Fibroblast of peridontal ligament (primary cell): ENCODE data around the gene FAM149B1.
"Not testable (repeated sequence)": the region's sequence is repeated elsewhere in the genome, so short reads cannot be mapped to it uniquely, and the experiment has no call there.

Experiments used
- DNase-seq: peaks from one replicate; pipeline ENCODE4 v3.0.0-alpha.2; 2010; ENCODE audit errors: extremely low read depth

FAM149B1 gene

GRCh38 chr10:73233883-73234282, 66.0 kb downstream of the FAM149B1 start:
- no peak for DNase-seq

DNA sequence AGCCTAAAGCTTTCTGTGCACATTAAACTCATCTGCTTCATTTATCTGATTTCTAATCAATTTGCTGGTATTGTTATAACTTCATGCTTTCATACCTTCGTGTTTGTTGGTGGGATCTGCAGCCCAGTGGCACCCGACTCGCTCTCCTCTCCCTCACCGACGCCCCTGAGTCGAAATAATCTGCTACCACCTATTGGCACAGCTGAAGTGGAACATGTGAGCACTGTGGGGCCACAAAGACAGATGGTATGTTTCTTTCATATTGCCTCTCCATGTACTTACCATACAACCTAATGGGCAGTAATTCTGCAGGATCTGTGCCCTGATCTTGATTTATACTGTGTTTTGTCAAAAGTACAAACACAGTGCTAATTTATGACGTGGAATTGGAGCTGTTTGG, 66.8 kb downstream of the FAM149B1 start:
- no peak for DNase-seq

GRCh38 chr10:73238990-73239566, 71.2 kb downstream of the FAM149B1 start:
- DNase-seq, result no peak

GRCh38 chr10:73239908-73240307, 72.0 kb downstream of the FAM149B1 start:
- DNase-seq, result no peak

GRCh38 chr10:73244866-73245477, 77.1 kb downstream of the FAM149B1 start:
- no peak for DNase-seq

- DNase-seq, result no peak
These were observed 78.4 kb downstream of the FAM149B1 start for GRCh38 chr10:73246322-73246645.

- DNase-seq, result peak; percentile 85
These were observed 79.0 kb downstream of the FAM149B1 start, which contains the start of gene DNAJC9 for GRCh38 chr10:73246646-73247508. TSS of gene DNAJC9 (minus strand) at chr10:73247255. CDS start at chr10:73247189, 66 bp downstream.

GRCh38 chr10:73247509-73248258, 79.8 kb downstream of the FAM149B1 start:
- peak; percentile 16 for DNase-seq

GRCh38 chr10:73248259-73248724, 80.4 kb downstream of the FAM149B1 start:
- no peak for DNase-seq

DNA sequence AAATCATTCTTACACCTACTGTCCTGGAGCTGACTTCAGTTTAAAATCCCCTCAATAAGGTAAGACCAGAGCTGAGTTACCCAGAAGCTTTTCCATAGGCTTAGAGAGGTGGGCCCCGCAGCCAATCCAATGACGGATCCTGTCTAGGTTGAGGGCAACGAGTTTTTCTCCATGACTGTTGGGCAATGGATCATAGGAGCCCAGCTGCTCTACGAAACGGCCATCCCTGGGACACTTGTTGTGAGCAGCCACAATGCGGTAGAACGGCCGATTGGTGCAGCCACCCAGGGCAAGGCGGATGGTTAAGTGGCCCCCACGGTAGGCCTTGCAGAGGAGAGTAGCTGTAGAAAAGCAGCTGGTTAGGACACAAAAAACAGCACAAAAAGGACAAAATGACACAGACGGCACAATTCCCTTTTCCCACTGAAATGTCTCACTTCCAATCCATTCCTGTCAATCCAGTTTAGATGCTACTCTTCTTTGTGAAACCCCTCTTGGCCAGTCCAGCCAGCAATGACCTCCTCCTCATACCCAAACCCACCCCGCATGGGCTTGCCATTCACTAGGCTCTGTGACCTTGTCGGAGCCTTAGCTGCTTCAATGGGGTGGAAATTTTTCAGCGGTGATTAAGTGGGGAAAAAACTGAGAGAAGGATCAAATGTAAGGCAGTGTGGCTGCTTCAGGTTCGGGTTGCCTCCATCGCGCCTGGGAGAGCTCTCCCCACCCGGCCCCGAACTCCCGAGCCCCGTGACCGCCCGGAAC, 83.9 kb downstream of the FAM149B1 start:
- no peak for DNase-seq

- peak; percentile 96 for DNase-seq
These were observed 84.7 kb downstream of the FAM149B1 start, which contains the start of gene MRPS16 for GRCh38 chr10:73252445-73253224. TSS of gene MRPS16 (minus strand) at chr10:73252644. CDS start at chr10:73252482, 162 bp downstream.

DNA sequence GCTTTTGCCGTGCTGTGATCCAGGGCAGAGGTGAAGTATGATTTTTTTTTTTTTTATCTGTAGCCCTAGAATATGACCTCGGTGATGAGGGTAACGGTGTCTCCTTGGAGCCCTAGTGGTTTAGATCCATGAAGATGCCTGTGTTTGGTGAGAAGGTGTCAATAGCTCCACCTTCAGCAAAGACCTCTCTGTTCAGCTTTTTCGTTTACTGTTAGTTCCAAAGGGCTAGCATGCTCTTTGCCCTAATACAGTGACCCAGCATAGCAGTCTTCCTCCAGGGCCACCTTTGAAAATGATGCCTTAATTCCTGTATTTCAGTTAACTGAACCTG, 85.3 kb downstream of the FAM149B1 start:
- no peak for DNase-seq

- DNase-seq, result not testable (repeated sequence)
These were observed 90.7 kb downstream of the FAM149B1 start for GRCh38 chr10:73258612-73259011.

DNA sequence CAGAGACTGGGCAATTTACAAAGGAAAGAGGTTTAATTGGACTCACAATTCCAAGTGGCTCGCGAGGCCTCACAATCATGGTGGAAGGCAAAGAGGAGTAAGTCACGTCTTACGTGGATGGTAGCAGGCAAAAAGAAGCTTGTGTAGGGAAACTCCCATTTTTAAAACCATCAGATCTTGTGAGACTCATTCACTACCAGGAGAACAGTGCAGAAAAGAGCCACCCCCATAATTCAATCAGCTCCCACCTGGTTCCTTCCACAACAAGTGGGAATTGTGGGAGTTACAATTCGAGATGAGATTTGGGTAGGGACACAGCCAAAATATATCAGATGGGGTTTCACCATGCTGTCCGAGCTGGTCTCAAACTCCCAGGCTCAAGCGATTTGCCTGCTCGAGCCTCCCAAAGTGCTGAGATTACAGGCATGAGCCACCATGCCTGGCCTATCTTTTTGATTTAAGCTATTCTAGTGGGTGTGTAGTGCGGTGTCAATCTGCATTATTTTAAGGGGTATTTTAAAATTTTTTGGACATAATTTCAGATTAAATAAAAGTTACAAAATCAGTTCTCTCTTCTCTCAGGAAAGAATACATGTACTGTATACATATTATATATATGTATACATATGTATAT, 93.6 kb downstream of the FAM149B1 start:
- no peak for DNase-seq

GRCh38 chr10:73262105-73262730, 94.3 kb downstream of the FAM149B1 start:
- peak; percentile 79 for DNase-seq

DNA sequence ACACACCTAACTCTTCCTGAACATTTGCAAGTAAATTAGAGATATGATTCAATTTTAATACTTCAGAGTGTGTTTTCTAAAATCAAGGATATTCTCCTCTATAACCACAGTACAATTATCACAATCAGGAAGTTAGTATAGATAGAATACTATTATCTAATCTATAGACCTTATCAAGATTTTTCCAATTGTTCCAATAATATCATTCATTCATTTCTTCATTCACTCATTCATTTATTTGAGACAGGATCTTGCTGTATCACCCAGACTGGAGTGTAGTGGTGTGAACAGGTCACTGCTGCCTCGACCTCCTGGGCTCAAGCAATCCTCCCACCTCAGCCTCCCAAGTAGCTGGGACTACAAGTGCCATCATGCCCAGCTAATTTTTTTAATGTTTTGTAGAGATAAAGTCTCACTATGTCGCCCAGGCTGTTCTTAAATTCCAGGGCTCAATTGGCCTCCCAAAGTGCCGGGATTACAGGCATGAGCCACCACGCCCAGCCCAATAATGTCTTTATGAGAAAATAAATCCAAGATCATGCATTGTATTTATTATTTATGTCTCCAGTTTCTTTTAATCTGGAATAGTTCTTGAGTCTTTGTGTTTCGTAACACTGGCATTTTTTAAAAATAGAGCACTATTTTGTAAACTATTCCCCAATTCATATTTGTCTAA, 95.1 kb downstream of the FAM149B1 start:
- no peak for DNase-seq

GRCh38 chr10:73263693-73264347, 95.9 kb downstream of the FAM149B1 start:
- peak; percentile 57 for DNase-seq

GRCh38 chr10:73264423-73264822, 96.5 kb downstream of the FAM149B1 start:
- DNase-seq, result no peak
